HG02852 (cell line): ENCODE measurements around the gene DENND1A.

Experiments
- ATAC-seq: cut with Tn5 transposase; IDR thresholded peaks from one replicate; pipeline ENCODE4 v1.9.1; 2021; ENCODE audit warnings: mild to moderate bottlenecking, moderate library complexity; ENCODE audit not compliant: unreplicated experiment

Gene DENND1A

GRCh38 chr9:123517512-123517911 lies 412.4 kb downstream of the DENND1A start:
- ATAC-seq = no peak

- no peak for ATAC-seq
Measured at GRCh38 chr9:123514766-123515165, 415.2 kb downstream of the DENND1A start.

GRCh38 chr9:123513554-123513953 lies 416.4 kb downstream of the DENND1A start:
- ATAC-seq = no peak

DNA sequence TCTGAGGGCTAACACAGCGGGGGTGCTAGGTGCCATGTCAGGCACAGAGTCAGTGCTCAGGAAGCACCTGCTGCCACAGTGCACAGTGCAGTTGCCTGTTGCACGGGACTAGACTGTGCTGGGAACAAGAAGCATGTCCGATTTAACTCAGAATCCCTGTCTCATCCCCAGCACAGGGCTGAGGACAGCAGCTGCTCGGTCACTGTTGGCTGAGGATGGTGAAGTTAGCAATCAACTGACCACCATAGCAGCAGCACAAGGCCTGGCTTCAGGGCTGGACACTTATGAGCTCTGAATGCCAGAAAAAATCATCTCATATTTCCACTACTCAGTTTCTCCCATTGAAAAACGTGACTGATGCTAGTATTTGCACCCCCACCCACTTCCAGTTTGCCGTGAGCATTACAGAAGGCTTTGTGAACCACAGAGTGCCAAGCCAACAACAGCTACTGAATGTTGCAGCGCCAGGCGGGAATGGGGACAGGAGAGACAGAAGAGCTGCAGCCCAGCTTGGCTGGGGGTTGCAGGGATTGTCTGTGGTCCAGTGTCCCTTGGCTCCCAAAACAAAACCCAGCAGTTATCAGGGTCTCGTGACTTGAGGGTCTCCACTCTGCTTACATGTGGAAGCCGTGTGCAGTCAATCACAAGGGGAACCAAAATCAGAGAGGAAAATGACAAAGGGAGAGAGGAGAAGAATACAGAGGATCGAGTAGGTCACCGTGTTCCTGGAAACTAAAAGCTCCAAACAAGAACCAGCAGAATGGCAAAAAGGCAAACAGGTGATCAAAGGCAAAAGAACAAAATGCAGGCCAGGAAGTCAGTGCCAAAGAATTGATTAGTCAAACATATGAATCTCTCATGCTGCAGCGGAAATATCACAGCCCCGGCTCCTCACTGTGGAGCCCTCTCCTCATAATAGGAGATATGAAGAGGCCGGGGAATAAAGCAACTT lies 418.3 kb downstream of the DENND1A start:
- ATAC-seq = no peak

DNA sequence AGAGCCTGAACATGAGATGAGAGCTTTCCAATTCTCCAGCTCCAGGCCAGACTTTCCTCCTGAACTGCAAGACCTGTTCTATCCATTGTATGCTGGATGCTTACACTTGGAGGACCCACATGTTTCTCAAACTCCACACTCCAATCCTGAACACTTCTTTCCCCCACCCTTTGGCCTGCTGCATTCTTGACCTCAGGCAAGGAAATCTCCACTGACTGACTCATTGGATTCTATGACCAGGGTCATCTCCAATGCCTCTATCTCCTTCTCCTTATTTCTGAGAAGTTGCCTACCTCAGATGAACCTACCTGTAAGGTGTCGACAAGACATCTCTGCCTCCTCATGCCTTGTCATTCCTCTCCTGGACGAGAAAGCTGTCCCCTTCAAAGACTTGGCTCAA lies 420.3 kb downstream of the DENND1A start:
- no peak for ATAC-seq

DNA sequence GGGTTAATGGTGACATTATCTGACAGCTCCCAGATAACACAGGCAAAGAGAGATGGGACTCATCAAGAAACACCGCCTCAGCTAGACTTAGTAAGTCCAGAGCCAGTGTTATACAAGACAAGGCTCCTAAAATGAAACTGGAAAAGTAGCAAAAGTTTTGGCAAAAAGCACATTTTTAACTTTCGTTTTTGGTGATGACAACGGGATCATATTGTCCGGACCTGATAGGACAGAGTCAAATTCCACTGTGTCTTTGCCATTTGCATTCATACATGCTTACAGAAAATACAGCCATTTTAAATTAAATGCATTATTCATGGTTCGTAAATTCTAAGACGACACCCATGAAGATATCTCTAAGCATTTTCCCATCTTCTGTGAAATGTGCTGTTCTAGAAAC lies 421.9 kb downstream of the DENND1A start:
- no peak for ATAC-seq

DNA sequence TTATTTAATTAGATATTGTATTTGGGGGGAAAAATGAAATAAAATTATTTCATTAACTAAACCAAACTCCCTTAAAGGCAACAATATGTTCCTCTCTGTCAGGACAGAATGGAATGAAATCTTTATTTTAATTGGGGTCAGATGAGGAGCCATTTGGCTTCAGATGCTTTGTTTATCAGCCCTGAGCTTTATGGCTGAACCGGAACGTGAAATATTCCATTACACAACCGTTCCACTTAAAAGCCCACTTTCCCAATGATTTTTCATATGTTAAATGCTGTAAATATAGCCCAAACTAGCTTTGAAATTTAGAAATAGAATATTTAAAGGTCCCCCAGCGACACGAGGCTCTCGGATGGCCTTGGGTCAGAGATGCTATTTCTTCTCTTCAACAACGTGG lies 424.4 kb downstream of the DENND1A start:
- ATAC-seq = no peak

DNA sequence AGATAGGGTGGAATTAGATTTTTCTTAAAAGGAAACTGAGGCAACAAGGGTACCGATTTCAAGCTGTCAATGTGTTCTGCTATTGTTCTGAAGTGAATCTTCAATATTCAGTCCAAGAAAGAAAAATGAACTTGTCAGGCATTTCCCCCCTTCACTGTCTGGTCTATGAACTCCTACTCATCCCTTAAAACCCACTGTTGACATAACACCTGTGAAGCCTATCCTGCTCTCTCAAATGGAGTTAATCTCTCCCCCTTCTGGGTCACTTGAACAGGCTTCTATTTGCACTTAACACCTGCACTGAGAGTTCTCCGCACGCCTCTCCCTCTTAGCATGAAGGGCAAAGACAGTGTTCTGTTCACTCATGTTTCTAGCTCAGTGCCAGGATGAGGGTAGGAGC lies 429.6 kb downstream of the DENND1A start:
- ATAC-seq = no peak

GRCh38 chr9:123497830-123498229 lies 432.1 kb downstream of the DENND1A start:
- ATAC-seq = no peak

DNA sequence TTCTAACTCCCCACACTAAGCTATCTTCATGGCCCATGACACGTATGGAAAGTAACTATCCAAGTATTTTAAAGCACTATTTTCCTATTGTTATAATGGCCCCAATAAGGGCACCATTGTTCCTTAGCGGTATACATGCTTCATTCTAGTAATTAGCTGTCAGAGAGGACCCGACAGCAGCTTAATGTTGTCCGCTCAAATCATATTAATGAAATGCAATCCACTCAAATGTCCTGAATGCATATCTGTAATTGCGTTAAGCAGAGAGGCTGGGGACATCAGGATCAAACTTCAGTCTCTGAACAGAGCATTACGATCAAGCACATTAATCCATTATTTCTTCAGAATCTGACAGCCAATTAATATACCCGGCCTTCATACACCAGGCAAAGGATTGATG lies 434.2 kb downstream of the DENND1A start:
- no peak for ATAC-seq

GRCh38 chr9:123493627-123494026 lies 436.3 kb downstream of the DENND1A start:
- no peak for ATAC-seq

GRCh38 chr9:123490688-123491087 lies 439.2 kb downstream of the DENND1A start:
- ATAC-seq = no peak

DNA sequence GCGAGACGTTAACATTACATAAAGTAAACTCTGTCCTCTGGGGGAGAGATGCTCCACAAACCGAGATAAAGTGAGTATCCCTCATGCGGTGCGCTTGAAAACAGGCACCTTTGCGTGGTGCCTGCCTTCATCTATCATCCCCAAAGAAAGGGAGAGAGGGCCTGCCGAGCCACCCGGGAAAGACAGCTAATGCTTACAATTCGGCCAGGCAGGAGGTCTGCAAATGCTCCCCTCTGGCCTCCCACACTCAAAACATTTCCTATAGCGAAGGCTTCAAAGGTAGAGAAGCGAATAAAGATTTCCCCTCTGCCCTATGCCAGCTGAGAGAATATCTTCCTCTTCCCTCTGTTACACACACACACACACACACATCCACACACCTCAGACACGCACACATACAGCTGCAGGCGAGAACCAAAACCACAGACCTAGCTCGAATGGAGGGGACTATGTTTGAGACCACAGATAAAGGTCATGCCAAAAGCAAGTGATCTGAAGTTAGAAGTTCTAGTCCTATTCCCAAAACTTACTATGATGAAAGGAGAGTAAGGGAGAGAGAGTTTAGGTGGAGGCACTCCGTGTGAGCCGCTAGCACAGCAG lies 441.1 kb downstream of the DENND1A start:
- no peak for ATAC-seq

- ATAC-seq = no peak
Measured at GRCh38 chr9:123487944-123488548, 441.9 kb downstream of the DENND1A start.

GRCh38 chr9:123486431-123486830 lies 443.5 kb downstream of the DENND1A start:
- ATAC-seq = no peak

DNA sequence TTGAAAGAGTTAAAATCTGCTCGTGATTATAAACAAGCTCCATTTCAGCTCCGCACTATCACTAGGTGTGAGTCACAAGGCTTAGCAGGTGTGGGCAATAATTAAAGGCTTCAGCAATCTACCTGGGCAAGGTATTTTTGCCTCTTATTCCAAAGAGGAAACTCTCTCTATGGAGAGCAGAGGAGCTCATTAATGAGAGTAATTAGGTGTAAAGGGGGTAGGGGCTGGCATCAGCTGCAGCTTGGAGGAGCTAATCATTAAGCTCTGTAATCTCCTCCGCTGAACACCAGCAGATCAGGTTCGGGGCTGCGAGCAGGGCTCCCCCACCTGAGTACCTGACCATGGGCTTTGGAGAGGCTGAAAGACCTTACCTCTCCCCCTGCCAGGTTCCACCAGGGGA lies 444.7 kb downstream of the DENND1A start:
- ATAC-seq = no peak

- no peak for ATAC-seq
Measured at GRCh38 chr9:123484130-123484529, 445.8 kb downstream of the DENND1A start.

GRCh38 chr9:123483191-123483803 lies 446.6 kb downstream of the DENND1A start:
- ATAC-seq = no peak

DNA sequence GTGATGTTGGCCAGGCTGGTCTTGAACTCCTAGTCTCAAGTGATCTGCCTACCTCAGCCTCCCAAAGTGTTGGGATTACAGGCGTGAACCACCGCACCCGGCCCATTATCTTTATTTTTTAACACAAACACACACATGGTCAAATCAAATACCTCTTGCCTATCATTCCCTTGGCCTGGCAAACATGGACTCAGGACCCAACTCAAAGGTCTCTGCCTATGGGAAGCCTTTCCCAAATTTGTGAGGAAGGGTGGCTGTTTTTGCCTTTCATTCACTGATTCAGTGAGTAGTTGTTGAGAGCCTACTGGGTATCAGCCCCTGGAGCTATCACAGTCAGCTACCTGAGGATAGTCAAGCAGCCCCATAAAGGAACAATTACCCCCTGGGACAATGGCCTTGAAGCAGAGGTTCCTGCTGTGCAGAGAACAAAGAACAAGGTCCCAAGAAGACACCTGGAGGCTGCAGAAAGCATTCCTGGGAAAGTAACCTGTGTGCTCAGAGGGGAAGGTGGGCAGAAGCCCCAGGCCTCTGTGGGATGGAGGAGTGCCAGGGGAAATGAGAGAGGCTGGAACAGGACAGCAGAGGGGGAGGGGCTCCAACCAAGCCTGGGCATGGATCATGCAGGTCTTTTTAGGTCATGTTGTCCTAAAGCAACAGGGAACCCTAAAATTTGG lies 447.5 kb downstream of the DENND1A start:
- no peak for ATAC-seq

DNA sequence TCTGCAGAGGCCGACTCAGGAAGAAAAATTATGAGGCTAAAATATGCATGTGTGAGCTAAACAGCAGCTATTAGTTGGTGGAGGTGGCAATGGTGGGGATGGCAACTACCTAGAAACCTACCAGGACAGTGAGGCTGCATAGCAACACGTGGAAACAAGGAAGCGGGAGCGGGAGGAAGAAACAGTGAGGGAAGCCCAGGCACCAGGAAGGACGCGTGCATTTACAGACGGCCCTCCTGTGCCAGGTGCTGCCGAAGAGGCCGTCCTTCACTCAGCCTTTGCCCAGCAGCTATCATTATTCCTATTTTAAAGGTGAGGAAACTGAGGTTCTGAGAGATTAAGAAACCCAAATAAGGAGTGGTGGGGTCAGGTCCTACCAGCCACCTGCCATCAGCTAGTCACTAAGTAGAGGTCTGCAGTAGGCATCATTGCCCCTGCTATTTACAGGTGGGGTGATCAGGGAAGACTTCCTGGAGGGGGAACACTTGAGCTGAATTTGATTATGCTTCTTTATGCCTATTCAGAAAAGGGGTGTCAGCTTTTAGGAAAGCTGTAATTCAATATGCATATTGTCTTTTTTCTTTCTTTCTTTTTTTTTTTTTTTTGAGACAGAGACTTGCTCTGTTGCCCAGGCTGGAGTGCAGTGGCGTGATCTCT lies 448.6 kb downstream of the DENND1A start:
- ATAC-seq = no peak
